Osteocyte (in vitro differentiated cells): Measurements from ENCODE around the gene NUDT3. TPM values are rescaled to one million over a fixed set of nuclear protein-coding genes. Genes with fewer than 3 reads are reported as not detected.

Experiments
- DNase-seq: peaks from one replicate; pipeline ENCODE4 v3.0.0; 2021; ENCODE audit warnings: mixed read lengths; ENCODE audit not compliant: unreplicated experiment; ENCODE audit errors: extremely low spot score
- H3K27ac Mint-ChIP-seq: one replicate; pipeline ENCODE4 v1.8.0; 2021; ENCODE audit warnings: mild to moderate bottlenecking, mixed read lengths; ENCODE audit not compliant: unreplicated experiment
- H3K27me3 Mint-ChIP-seq: one replicate; pipeline ENCODE4 v1.8.0; 2021; ENCODE audit warnings: mixed read lengths; ENCODE audit not compliant: unreplicated experiment
- H3K36me3 Mint-ChIP-seq: one replicate; pipeline ENCODE4 v1.8.0; 2021; ENCODE audit warnings: mixed read lengths; ENCODE audit not compliant: unreplicated experiment
- H3K4me1 Mint-ChIP-seq: one replicate; pipeline ENCODE4 v1.8.0; 2021; ENCODE audit warnings: mixed read lengths; ENCODE audit not compliant: unreplicated experiment
- H3K4me3 Mint-ChIP-seq: one replicate; pipeline ENCODE4 v1.8.0; 2021; ENCODE audit warnings: mild to moderate bottlenecking, moderate library complexity, mixed read lengths; ENCODE audit not compliant: unreplicated experiment
- H3K9me3 Mint-ChIP-seq: one replicate; pipeline ENCODE4 v1.8.0; 2021; ENCODE audit warnings: mixed read lengths; ENCODE audit not compliant: unreplicated experiment
- total RNA-seq: library from RNA; stranded (reverse); gene quantifications from 2 replicates; pipeline ENCODE4 v1.2.1, GENCODE V29; 2021
- TF ChIP-seq, protein P1 (sequence below): fragments of 200-600 bp; sonication (generic); IDR thresholded peaks from 2 replicates; pipeline ENCODE4 v1.5.0; 2021; ENCODE audit warnings: antibody characterized with exemption, mild to moderate bottlenecking, moderate library complexity

NUDT3 gene
- total RNA-seq, 1 donor from 2014 or later, result 32.0 TPM

GRCh38 chr6:34292954-34293353 is 99.5 kb downstream of the NUDT3 start:
- Mint-ChIP-seq H3K27me3 (no peaks in the 10 kb centered on the region), H3K9me3 (no peaks in the 10 kb centered on the region), H3K4me3 (no peak overlapping the region), H3K4me1 (peaks cover 10% of the 10 kb centered on the region), H3K27ac (no peak overlapping the region), H3K36me3 (peaks cover 21% of the 10 kb centered on the region)
- TF ChIP-seq, protein P1, sequence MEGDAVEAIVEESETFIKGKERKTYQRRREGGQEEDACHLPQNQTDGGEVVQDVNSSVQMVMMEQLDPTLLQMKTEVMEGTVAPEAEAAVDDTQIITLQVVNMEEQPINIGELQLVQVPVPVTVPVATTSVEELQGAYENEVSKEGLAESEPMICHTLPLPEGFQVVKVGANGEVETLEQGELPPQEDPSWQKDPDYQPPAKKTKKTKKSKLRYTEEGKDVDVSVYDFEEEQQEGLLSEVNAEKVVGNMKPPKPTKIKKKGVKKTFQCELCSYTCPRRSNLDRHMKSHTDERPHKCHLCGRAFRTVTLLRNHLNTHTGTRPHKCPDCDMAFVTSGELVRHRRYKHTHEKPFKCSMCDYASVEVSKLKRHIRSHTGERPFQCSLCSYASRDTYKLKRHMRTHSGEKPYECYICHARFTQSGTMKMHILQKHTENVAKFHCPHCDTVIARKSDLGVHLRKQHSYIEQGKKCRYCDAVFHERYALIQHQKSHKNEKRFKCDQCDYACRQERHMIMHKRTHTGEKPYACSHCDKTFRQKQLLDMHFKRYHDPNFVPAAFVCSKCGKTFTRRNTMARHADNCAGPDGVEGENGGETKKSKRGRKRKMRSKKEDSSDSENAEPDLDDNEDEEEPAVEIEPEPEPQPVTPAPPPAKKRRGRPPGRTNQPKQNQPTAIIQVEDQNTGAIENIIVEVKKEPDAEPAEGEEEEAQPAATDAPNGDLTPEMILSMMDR, result no peak
- DNase-seq, result no peak

- Mint-ChIP-seq H3K27ac (no peak overlapping the region), H3K4me1 (peaks cover 36% of the 10 kb centered on the region), H3K27me3 (no peaks in the 10 kb centered on the region), H3K36me3 (peaks cover 19% of the 10 kb centered on the region), H3K4me3 (no peak overlapping the region), H3K9me3 (no peaks in the 10 kb centered on the region)
- TF ChIP-seq, protein P1, result no peak
- DNase-seq, result no peak
Measured at GRCh38 chr6:34289137-34289536, 103.3 kb downstream of the NUDT3 start.

DNA sequence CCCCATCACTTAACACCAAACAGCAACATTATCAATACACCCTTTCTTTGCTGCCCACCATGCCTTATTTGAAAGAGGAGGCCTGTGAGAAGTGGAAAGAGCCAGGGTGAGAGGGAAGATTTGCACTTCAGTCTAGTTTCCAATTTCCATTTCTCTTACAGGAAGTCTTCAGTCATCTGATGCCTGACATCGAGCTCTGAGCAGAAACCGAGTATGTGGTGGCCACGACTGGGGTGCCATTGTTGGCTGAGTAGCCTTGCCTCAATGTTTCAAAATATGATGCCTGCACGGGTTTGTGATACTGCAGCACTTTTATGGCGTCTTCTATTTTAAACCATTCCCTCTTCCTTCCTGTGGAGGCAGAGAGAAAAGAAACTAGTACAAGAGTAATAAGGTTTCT is 103.9 kb downstream of the NUDT3 start:
- Mint-ChIP-seq H3K36me3 (peaks cover 19% of the 10 kb centered on the region), H3K9me3 (no peaks in the 10 kb centered on the region), H3K27ac (no peak overlapping the region), H3K4me1 (peaks cover 41% of the 10 kb centered on the region), H3K4me3 (no peak overlapping the region), H3K27me3 (no peaks in the 10 kb centered on the region)
- TF ChIP-seq, protein P1, result no peak
- no peak for DNase-seq

- Mint-ChIP-seq H3K36me3 (peaks cover 13% of the 10 kb centered on the region), H3K4me1 (peaks cover 52% of the 10 kb centered on the region), H3K27me3 (no peaks in the 10 kb centered on the region), H3K27ac (peak overlapping the region; percentile 87), H3K9me3 (no peaks in the 10 kb centered on the region), H3K4me3 (no peak overlapping the region)
- no peak for DNase-seq
- TF ChIP-seq, protein P1, result no peak
Measured at GRCh38 chr6:34285448-34286164, 106.9 kb downstream of the NUDT3 start.

DNA sequence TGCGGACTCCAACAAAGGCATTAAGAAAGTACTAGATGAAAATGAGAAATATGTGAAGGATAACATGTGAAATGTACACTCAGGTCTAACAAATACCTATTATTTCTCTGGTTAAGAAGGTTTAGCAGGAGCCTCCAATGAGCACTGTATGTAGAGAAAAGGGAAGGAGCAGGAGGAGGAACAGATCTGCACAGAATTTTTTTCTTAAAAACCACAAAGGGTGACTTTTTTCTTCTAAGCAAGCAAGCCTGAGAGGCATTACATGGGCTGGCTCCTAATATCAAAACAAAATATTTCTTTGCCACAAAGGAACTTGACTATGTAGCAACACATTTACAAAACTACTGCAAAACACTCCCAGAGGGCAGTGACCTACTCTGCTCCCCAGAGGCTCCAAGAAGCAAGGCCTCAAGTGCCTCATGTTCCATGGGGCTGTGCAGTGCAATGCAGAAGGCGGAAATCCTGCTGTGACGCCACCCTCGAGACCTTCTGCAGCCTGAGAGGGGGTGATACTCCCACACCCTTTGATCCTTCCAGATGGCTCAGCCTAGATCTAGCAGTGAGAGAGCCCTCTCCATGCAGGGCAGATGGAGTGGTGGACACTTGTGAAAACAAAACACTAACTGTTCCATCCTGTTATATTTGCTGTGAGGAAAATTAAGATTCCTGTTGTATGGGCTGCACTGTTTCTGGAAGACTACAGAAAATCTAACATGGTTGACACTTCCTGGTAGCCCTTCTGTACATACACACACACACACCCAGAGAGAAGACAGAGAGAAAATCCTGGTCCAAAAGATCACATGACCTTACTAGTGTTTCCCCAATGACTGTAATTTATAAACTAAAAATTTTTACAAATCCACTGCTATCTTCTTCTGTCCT is 107.7 kb downstream of the NUDT3 start:
- Mint-ChIP-seq H3K4me3 (peak overlapping the region; percentile 19), H3K9me3 (no peaks in the 10 kb centered on the region), H3K27me3 (no peaks in the 10 kb centered on the region), H3K27ac (peak overlapping the region; percentile 87), H3K4me1 (peaks cover 52% of the 10 kb centered on the region), H3K36me3 (peaks cover 18% of the 10 kb centered on the region)
- TF ChIP-seq, protein P1, result no peak
- DNase-seq, result peak; percentile 90
